HG03066 (cell line): ENCODE data around the gene JPH2.

Source experiments
- ATAC-seq: cut with Tn5 transposase; IDR thresholded peaks from one replicate; pipeline ENCODE4 v1.9.1; 2021; ENCODE audit warnings: low read depth; ENCODE audit not compliant: unreplicated experiment

Gene JPH2

GRCh38 chr20:44066645-44067606, 120.1 kb downstream of the JPH2 start:
- ATAC-seq, result no peak

- no peak for ATAC-seq
These were observed 121.3 kb downstream of the JPH2 start for GRCh38 chr20:44065401-44066340.

- ATAC-seq, result no peak
These were observed 122.2 kb downstream of the JPH2 start for GRCh38 chr20:44064501-44065400.
